Measurements from ENCODE around the gene AICDA.

DNA sequence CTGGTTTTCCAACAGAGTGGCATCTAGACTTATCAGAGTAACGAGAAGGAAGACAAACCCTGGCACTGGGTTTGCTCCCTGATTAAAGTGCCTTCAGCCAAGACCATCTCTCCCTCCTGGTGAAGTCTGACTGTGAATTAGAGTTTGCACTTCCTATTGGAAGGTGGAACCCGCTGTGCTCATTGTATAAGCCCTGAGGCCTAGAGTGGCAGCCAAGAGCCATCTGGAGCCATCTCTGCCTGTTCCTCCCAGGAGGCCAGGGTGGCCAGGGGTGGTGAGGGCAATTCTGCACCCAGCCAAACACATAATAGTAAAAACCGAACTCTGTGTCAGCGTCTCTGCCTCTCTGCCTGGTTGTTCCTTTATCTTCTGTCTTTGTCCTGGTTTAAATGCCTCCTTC lies 25.0 kb upstream of the AICDA start:
- no peak for TF ChIP-seq GATA2 (IDR thresholded peaks at IDR 0.05; ENCODE audit: low read depth, low read length)
- TF ChIP-seq GATA3 (IDR thresholded peaks at IDR 0.05; ENCODE audit: low read depth, low read length): no peak
